HG03432 (cell line): ENCODE data around the gene CCDC187.
A peak's percentile ranks its signal among the peaks of the same experiment; 100 is the strongest.
"Not testable (repeated sequence)": the region's sequence is repeated elsewhere in the genome, so short reads cannot be mapped to it uniquely, and the experiment has no call there.

Experiments used
- ATAC-seq: cut with Tn5 transposase; IDR thresholded peaks from one replicate; pipeline ENCODE4 v1.9.1; 2021; ENCODE audit warnings: mild to moderate bottlenecking, moderate library complexity; ENCODE audit not compliant: unreplicated experiment

Gene CCDC187

DNA sequence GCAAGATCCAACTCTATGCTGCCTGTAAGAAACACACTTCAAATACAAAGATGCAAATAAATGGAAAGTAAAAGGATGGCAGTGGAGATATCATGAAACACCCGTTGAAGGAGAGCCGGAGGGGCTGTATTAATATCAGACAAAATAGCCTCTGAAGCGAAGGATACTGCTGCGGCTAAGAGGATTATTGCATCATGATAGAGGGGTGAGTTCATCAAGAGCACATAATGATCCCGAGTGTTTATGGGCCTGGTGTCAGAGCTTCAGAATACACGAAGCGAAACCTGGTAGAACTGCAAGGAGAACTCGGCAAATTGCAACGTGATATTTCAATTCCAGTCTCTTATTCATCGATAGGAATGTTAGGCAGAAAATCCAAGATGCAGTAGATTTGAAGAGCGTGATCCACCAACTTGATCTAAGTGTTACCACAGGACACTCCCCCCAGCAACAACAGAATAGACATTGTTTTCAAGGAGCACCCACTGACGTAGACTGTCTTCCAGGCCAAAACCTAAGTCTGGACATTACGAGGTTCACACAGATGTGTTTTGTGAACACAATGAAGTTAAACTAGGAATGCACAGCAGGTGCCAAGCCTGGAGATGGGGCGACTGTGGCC lies 30.5 kb downstream of the CCDC187 start:
- ATAC-seq = no peak

- ATAC-seq = no peak
These were observed 33.7 kb downstream of the CCDC187 start for GRCh38 chr9:136270173-136270705.

DNA sequence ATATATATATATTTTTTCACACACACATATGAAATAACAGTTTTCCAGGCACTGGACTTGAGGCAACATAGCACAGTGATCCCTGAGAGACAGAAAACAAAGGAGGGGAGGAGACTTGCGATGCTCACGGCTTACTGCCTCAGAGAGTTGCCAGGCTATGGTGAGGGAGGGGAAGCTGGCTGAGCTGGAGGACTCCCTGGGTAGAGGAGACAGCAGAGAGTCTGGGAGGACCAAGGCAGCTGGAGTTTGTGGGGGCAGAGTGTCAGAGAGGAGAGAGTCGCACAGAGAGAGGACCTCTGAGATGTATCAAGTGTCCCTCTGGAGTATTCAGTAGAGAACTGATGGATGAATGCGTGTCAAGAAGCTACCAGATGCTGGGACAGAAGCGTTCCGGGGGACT lies 35.2 kb downstream of the CCDC187 start:
- ATAC-seq = no peak

DNA sequence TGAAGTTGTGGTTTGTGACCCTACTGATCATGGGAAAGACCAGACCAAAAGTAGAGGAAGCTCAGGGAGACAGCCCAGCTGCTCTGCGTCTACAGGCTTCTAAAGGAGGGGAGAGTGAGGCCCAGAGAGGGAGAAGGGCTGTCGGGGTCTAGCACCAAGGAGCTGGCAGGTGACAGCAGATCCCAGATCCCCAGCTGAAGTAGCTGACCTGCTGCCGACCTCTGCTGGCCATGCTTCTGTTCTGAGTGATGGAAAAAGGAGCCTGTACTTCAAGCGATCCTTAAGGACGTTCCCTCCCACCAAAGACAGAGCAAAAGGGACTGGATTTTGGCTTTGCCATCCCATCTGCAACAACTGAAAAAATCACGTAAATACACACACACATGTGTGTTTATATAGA lies 35.6 kb downstream of the CCDC187 start:
- ATAC-seq = no peak

DNA sequence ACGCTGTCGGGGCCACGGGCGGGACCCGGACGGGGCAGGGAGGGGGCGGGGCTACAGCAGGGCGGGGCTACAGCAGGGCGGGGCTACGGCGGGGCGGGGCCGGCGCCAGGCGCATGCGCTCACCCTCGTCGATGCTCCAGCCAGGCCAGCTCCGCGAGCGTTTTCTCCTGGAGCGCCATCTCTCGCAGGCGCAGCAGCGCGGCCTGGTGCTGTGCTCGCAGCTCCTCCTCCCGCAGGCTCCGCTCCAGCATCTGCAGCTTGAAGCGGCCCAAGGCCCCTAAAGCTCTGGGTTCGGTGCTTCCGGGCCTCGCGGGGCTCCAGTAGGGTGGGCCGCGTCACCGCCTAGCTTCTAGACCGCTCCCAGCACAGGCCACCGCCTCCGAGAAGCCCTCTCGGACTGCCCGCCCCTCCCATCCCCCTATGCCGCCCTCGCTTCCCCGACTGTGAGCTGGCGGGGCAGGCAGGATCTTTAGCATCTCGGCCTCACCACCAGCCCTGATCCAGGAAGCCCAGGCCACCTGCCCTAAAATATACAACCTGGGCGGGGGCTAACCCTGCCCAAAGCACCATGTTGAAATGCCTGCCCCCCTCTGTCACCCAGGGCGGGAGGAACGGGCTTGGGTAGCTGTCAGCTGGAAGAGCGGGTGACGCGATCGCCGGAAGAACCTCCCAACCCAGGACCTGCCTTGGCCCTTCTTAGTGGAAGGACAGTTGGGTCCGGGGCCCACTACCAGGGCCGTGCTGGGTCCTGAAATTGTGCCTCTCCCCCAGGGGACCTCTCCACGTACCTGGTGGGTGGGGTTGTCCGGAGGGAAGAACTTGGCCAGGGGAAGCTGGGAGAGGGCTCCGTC lies 36.4 kb downstream of the CCDC187 start:
- ATAC-seq = peak; percentile 79

GRCh38 chr9:136266641-136267040 lies 37.3 kb downstream of the CCDC187 start:
- not testable (repeated sequence) for ATAC-seq

- ATAC-seq = no peak
These were observed 38.1 kb downstream of the CCDC187 start for GRCh38 chr9:136265561-136266355.

DNA sequence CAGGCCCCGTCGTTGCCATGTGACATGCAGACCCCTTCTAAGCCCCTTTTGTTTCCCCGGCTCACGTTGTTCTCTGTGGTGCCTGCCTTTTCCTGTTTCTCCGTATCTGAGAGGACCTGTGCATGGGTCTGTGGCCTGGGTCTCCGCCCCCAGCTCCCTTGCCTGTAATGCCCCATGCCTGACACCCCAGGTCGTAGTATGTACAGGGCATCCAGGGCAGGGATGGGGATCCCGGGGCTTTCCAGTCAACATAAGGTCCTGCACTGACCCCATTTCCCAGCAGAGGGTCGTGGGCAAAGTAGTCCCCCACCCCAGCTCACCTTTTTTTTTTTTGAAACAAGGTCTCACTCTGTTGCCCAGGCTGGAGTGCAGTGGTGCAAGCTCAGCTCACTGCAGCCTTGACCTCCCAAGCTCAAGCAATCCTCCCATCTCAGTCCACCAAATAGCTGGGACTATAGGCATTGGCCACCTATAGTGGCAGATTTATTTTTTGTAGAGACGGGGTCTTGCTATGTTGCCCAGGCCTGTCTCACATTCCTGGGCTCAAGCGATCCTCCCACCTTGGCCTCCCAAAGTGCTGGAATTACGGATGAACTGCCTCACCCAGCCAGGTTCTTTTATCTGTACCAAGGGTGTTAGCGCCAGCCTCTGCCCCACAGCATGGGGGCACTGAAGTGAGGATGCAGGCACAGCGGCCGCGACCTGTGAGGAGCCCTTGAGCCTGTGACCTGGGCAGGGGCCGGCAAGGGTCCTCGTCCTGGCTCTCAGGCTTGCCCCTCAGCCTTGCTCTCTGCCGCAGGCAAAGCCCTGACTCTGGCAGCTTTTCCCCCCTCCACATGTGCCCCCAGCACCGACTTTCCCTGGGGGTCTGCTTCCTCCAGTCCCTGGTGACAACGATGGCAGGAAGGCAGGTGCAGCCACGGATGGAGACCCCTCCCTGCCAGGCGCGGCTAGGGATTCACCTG lies 39.2 kb downstream of the CCDC187 start:
- no peak for ATAC-seq

GRCh38 chr9:136264031-136264430 lies 39.9 kb downstream of the CCDC187 start:
- ATAC-seq = no peak

DNA sequence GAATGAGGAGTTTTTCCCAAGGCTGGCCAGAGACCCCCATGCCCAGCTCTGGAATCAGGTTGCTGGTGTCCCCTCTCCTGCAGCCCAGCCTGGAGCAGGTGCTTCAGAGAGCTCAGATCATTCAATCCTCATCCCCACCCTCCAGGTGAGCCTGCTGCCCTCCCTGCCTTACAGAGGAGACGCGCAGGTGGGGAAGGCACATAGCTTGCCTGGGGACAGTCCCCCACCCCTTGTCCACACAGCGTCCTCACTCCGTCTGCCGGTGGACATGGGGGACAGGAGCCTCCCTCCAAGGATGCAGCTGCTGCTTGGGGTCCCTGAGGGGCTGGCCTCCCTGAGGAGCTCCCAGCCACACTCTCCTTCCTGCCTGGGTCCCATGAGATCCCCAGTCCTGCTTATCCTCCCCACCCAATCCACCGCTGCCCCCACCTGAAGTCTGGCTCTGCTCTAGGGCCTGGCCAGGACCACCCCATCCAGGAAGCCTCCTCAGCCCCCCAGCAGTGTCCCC lies 41.2 kb downstream of the CCDC187 start:
- no peak for ATAC-seq

GRCh38 chr9:136261686-136262430 lies 42.0 kb downstream of the CCDC187 start:
- ATAC-seq = no peak

DNA sequence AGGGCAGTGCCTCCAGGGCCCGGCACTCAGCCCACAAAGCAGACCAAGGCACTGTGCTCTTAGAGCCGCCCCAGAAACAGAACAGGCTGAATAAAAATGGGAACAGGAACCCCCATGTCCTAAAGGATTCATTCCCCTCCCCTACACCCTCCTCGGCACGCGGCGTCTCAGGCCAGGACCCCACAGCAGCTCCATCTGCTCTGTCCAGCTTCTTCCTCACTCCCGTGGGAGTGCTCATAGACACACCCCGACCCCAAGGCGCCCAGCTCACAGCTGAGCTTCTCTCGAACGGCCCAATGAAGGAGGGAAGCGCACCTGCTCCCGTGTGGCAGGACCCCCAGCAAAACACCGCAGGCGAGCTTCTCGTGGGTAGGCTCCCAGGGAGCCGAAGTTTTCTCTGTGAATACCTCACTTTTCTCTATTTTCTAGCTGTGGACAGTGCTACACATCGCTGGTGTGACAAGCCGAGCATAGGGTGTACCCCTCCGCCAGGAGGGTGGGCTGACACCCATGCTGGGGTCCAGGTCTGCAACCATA lies 42.9 kb downstream of the CCDC187 start:
- ATAC-seq = no peak

DNA sequence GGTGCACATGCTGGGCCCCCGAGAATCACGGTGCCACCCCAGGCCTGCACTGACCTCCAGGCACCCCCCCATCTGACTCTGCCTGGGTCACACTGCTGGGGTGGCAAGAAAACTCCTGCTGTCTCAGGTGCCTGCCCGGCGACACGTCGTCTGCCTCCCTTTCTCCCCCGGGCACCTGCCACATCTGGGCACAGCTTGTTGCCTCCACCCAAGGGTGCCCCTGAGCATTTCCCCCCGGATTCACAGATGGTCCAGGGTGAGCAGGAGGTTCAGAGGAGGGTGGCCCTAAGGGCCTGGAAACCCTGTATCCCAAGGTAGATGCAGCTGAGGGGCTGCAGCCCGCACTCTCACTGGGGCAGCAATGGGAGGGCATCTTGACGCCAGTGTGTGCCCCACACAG lies 43.4 kb downstream of the CCDC187 start:
- ATAC-seq = no peak

GRCh38 chr9:136259836-136260235 lies 44.1 kb downstream of the CCDC187 start:
- ATAC-seq = no peak

DNA sequence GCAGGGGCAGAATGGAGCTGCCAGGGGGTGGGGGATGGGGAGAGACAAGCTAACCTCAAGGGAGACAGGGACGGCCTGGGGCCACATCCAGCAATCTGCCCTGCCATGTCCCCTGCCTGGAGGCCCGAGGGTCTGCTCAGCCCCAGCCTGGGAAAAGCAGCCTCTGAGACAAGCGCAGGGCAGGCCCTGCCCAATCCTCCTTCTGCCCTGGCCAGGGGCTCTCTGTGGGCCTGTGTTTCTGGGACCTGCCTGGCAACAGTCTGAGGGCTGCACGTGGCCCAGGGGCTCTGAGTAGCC lies 44.4 kb downstream of the CCDC187 start:
- ATAC-seq = no peak

GRCh38 chr9:136258786-136259516 lies 44.9 kb downstream of the CCDC187 start:
- no peak for ATAC-seq

- ATAC-seq = no peak
These were observed 45.6 kb downstream of the CCDC187 start for GRCh38 chr9:136258299-136258625.

- no peak for ATAC-seq
These were observed 46.3 kb downstream of the CCDC187 start for GRCh38 chr9:136257381-136258298.
